B cell (primary cell): ENCODE data around the gene CORO1C. TPM values are rescaled to one million over a fixed set of nuclear protein-coding genes. Genes with fewer than 3 reads are reported as not detected.

Experiments
- ATAC-seq: fragments of 200-7000 bp; cut with Tn5 transposase; one replicate; pipeline ENCODE4 v1.10.0; 2021; ENCODE audit warnings: low read depth, mild to moderate bottlenecking, moderate number of reproducible peaks, moderate library complexity
- CTCF ChIA-PET: fragments of 350-600 bp; sonication (Branson Sonifier 250); formaldehyde crosslinking; loops from one replicate; lab custom pipeline; 2021; ENCODE audit warnings: antibody characterized with exemption, inconsistent platforms; lab: Charles Lee
- POLR2A ChIA-PET: fragments of 350-600 bp; sonication (Branson Sonifier 250); formaldehyde crosslinking; loops from one replicate; lab custom pipeline; 2021; ENCODE audit warnings: antibody characterized with exemption; lab: Charles Lee
- DNase-seq: peaks from one replicate; pipeline ENCODE4 v3.0.0; 2013
- H2AFZ ChIP-seq: 2 replicates; pipeline ENCODE4 v1.6.1; 2012; ENCODE audit warnings: mild to moderate bottlenecking, low read depth, low read length; ENCODE audit not compliant: insufficient read depth, poor library complexity, severe bottlenecking
- H3K27ac ChIP-seq, 2 donors: 1 replicate in 1 of 2; 2 replicates in 1 of 2; pipeline ENCODE4 v1.5.1; 2012 to 2013; ENCODE audit warnings: low read length in 2 of 2, mild to moderate bottlenecking in 2 of 2, moderate library complexity in 1 of 2
- H3K27me3 ChIP-seq, 4 experiments: fragments of 200-600 bp in 1 of 4; sonication (generic) in 1 of 4; replicated peaks in 1 of 4; 1 replicate in 2 of 4; 2 replicates in 2 of 4; pipeline versions ENCODE4 v1.6.1 to v1.7.0; 2013 to 2016; ENCODE audit warnings: low read length in 3 of 4, mild to moderate bottlenecking in 2 of 4, mixed read lengths in 1 of 4, moderate library complexity in 1 of 4; ENCODE audit not compliant: insufficient read depth in 4 of 4, control insufficient read depth in 3 of 4; ENCODE audit errors: control extremely low read depth in 1 of 4
- H3K36me3 ChIP-seq, 2 experiments: replicated peaks in 1 of 2; 1 replicate in 1 of 2; 2 replicates in 1 of 2; pipeline versions ENCODE4 v1.6.1 to v1.7.1; 2013; ENCODE audit warnings: low read length in 1 of 2; ENCODE audit not compliant: insufficient read depth in 2 of 2, control insufficient read depth in 1 of 2; ENCODE audit errors: control extremely low read depth in 1 of 2, extremely low read depth in 1 of 2
- H3K4me1 ChIP-seq, 2 donors: fragments of 200-600 bp in 1 of 2; sonication (generic) in 1 of 2; 1 replicate in 1 of 2; 2 replicates in 1 of 2; pipeline versions ENCODE4 v1.5.1 to v1.6.1; 2013 to 2017; ENCODE audit warnings: low read length in 2 of 2; ENCODE audit not compliant: control insufficient read depth in 2 of 2, insufficient read depth in 2 of 2
- H3K4me2 ChIP-seq: replicated peaks from 2 replicates; pipeline ENCODE3; 2012; ENCODE audit warnings: mild to moderate bottlenecking, low read depth, low read length; ENCODE audit not compliant: poor library complexity, severe bottlenecking
- H3K4me3 ChIP-seq, 5 experiments: fragments of 200-600 bp in 1 of 5; sonication (generic) in 1 of 5; 1 replicate in 3 of 5; 2 replicates in 2 of 5; pipeline versions ENCODE4 v1.5.1 to v1.7.0; 2011 to 2016; ENCODE audit warnings: low read length in 4 of 5, mild to moderate bottlenecking in 4 of 5, low read depth in 2 of 5, control low read depth in 1 of 5, moderate library complexity in 1 of 5; ENCODE audit not compliant: insufficient read depth in 1 of 5; ENCODE audit errors: control extremely low read depth in 1 of 5, extremely low read depth in 1 of 5
- H3K79me2 ChIP-seq: fragments of 200-600 bp; sonication (generic); one replicate; pipeline ENCODE4 v1.6.0; 2016; ENCODE audit warnings: low read length; ENCODE audit not compliant: control insufficient read depth, insufficient read depth
- H3K9ac ChIP-seq: fragments of 200-600 bp; sonication (generic); 2 replicates; pipeline ENCODE4 v1.6.1; 2017; ENCODE audit warnings: mild to moderate bottlenecking, low read length, moderate library complexity
- H3K9me3 ChIP-seq, 3 donors: one replicate each; pipeline versions ENCODE4 v1.6.1 to v1.7.1; 2013; ENCODE audit warnings: low read length in 2 of 3; ENCODE audit not compliant: control insufficient read depth in 2 of 3, insufficient read depth in 1 of 3; ENCODE audit errors: control extremely low read depth in 1 of 3
- H4K20me1 ChIP-seq: 2 replicates; pipeline ENCODE4 v1.6.0; 2012; ENCODE audit warnings: mild to moderate bottlenecking, low read length; ENCODE audit not compliant: insufficient read depth, control insufficient read depth, poor library complexity, severe bottlenecking
- H3K27ac Mint-ChIP-seq: one replicate; pipeline ENCODE4 v1.8.0; 2021; ENCODE audit warnings: mixed read lengths
- H3K27me3 Mint-ChIP-seq: one replicate; pipeline ENCODE4 v1.8.0; 2021; ENCODE audit warnings: mixed read lengths
- H3K4me1 Mint-ChIP-seq: one replicate; pipeline ENCODE4 v1.8.0; 2021; ENCODE audit warnings: mixed read lengths
- H3K4me3 Mint-ChIP-seq: one replicate; pipeline ENCODE4 v1.8.0; 2021; ENCODE audit warnings: mixed read lengths
- H3K9me3 Mint-ChIP-seq: one replicate; pipeline ENCODE4 v1.8.0; 2022; ENCODE audit warnings: mixed read lengths; ENCODE audit not compliant: insufficient read depth
- CTCF ChIP-seq: fragments of 200-600 bp; IDR thresholded peaks from one replicate; pipeline ENCODE4 v1.8.0; 2022; ENCODE audit warnings: antibody characterized with exemption, mild to moderate bottlenecking
- EZH2 ChIP-seq: IDR thresholded peaks from 2 replicates; pipeline ENCODE4 v1.6.1; 2012; ENCODE audit warnings: borderline replicate concordance, low read depth, mild to moderate bottlenecking, moderate library complexity, low read length; ENCODE audit not compliant: insufficient read depth, poor library complexity, severe bottlenecking
- WGBS: methylation state at CpG from one replicate; pipeline ENCODE4 v1.1.5; 2013; ENCODE audit warnings: missing lambda C conversion rate; ENCODE audit not compliant: insufficient coverage; 5-methylcytosine and 5-hydroxymethylcytosine counted together
- intact Hi-C: fragments of 100-400 bp; cut with micrococcal nuclease; formaldehyde crosslinking; loops from one replicate; pipeline ENCODE4 v1.10.0; 2022
- polyA plus RNA-seq: library from polyadenylated mRNA; depleted of rRNA; stranded (reverse); fragments of >200 nt; gene quantifications from 2 replicates; pipeline ENCODE4 v1.2.3, GENCODE V29; 2012
- total RNA-seq, 2 donors: library from RNA; stranded (reverse); fragments of 120-200 nt in 1 of 2; gene quantifications; 1 replicate in 1 of 2; 2 replicates in 1 of 2; pipeline versions ENCODE4 v1.2.3 to v1.2.4, GENCODE V29; 2013 to 2022

Gene CORO1C
- total and polyA plus RNA-seq, 2 donors (not counting 1 experiment from before 2014, with no cell fraction given): 19.2 to 68.0 TPM

- H3K27ac ChIP-seq: peak overlapping the region; percentile 92 to 95
- POLR2A ChIA-PET: interaction anchor here (0.5 to 14.8 kb wide), 11 partner anchors 8 to 95 kb away, joined by 3 to 133 read pairs (median 8); partner anchors contain the start of genes ISCU and SART3
- peaks cover 0 to 15% of the 10 kb centered on the region in 2 experiments for H3K36me3 ChIP-seq
- Mint-ChIP-seq H3K27me3 (no peaks in the 10 kb centered on the region), H3K4me1 (peaks cover 90% of the 10 kb centered on the region), H3K4me3 (peak overlapping the region; percentile 99), H3K27ac (peak overlapping the region; percentile 100), H3K9me3 (no peaks in the 10 kb centered on the region)
- CTCF ChIA-PET: interaction anchor here (0.6 to 17.3 kb wide), 8 partner anchors 13 to 457 kb away, joined by 3 to 431 read pairs (median 36); partner anchors contain the start of genes ISCU and SART3
- H3K27me3 ChIP-seq: no peaks in the 10 kb centered on the region
- DNase-seq: peak; percentile 92
- peak overlapping the region; percentile 62 to 87 (median 78) for H3K4me3 ChIP-seq
- H3K4me2 ChIP-seq: peak overlapping the region; percentile 84
- peaks cover 45% of the 10 kb centered on the region for H3K79me2 ChIP-seq
- peak overlapping the region; percentile 81 for H3K9ac ChIP-seq
- H2AFZ ChIP-seq: no peak overlapping the region
- H3K4me1 ChIP-seq: peaks cover 80 to 88% of the 10 kb centered on the region in 2 donors
- peak; percentile 42 for ATAC-seq
- peaks cover 0 to 8% (median 4%) of the 10 kb centered on the region in 3 donors for H3K9me3 ChIP-seq
- intact Hi-C loops: loop anchor here (1.0 to 10.0 kb wide), 5 partner anchors 29 to 521 kb away; partner anchors contain the start of genes ALKBH2, SSH1 and UNG
- H4K20me1 ChIP-seq: peaks cover 10% of the 10 kb centered on the region
- TF ChIP-seq EZH2: no peak
- TF ChIP-seq CTCF: no peak
- 0% methylated on average over 9 of the region's 15 CpGs for WGBS
Measured at GRCh38 chr12:108635201-108635996, 95.9 kb downstream of the CORO1C start.
